Measurements from ENCODE around the gene TAS1R3. TPM values are rescaled to one million over a fixed set of nuclear protein-coding genes. Genes with fewer than 3 reads are reported as not detected.
A peak's percentile ranks its signal among the peaks of the same experiment; 100 is the strongest.

Gene TAS1R3
- total RNA-seq, 1 experiment from 2014 or later: 0.07 TPM

- TF ChIP-seq CTCF (IDR thresholded peaks at IDR 0.05 in 2 of 3, conservative IDR thresholded peaks at IDR 0.05 in 1 of 3; ENCODE audit: borderline replicate concordance in 1 of 3, insufficient read depth in 1 of 3, low read depth in 2 of 3, low read length in 2 of 3): peak; percentile 86 to 97 (median 87)
- no peak for TF ChIP-seq EZH2phosphoT487 (IDR thresholded peaks at IDR 0.05; ENCODE audit: borderline replicate concordance)
- no peak for TF ChIP-seq SP1 (IDR thresholded peaks at IDR 0.05; ENCODE audit: low read depth)
- TF ChIP-seq EGR1 (IDR thresholded peaks at IDR 0.05; ENCODE audit: low read depth): no peak
These were observed 40.9 kb downstream of the TAS1R3 start (continued) for GRCh38 chr1:1371746-1372711.

- intact Hi-C loops (cut with micrococcal nuclease): no loop called here
These were observed 42.2 kb downstream of the TAS1R3 start for GRCh38 chr1:1373051-1373814.

More at GRCh38 chr1:1373051-1373814, 42.2 kb downstream of the TAS1R3 start:
- H3K9me2 ChIP-seq (ENCODE audit: insufficient read depth): no peaks in the 10 kb centered on the region
- ATAC-seq (no peak), DNase-seq (ENCODE audit: low read depth, low spot score) (no peak)
- peaks cover 14 to 33% of the 10 kb centered on the region in 2 experiments for H3K4me1 ChIP-seq (ENCODE audit: control insufficient read depth in 1 of 2, insufficient read depth in 2 of 2, low read length in 2 of 2)
- POLR2A ChIA-PET: no interaction called here
- RAD21 ChIA-PET (ENCODE audit: low non-redundant PET in 1 of 2, low total read pairs in 2 of 2, uncharacterized antibody in 2 of 2, unreplicated experiment in 2 of 2): no interaction called here
- peaks cover 29% of the 10 kb centered on the region for H3K79me2 ChIP-seq (ENCODE audit: insufficient read depth, low read length)
- no peaks in the 10 kb centered on the region for H3K9me3 ChIP-seq (ENCODE audit: control insufficient read depth in 1 of 2, insufficient read depth in 1 of 2, low read depth in 1 of 2, low read length in 2 of 2)
- peak overlapping the region; percentile 27; the same call in 1 of the 2 replicates for H3K27ac ChIP-seq (ENCODE audit: low read depth, low read length)
- BruUV-seq (replicated peaks): no TSS peak
- peaks cover 0 to 11% of the 10 kb centered on the region in 2 experiments; a peak in 1 of 4 replicates for H3K36me3 ChIP-seq (ENCODE audit: control insufficient read depth in 1 of 2, insufficient read depth in 2 of 2, low read length in 2 of 2)
- peak overlapping the region; percentile 96 for H3K9ac ChIP-seq (ENCODE audit: low read length)
- no peaks in the 10 kb centered on the region for H3K27me3 ChIP-seq (ENCODE audit: insufficient read depth, low read length)
- no peak overlapping the region for H2AFZ ChIP-seq (ENCODE audit: low read depth, low read length, poor library complexity, severe bottlenecking)
- H4K20me1 ChIP-seq (ENCODE audit: insufficient read depth): no peaks in the 10 kb centered on the region
- peak overlapping the region; percentile 79 for H3K4me2 ChIP-seq (ENCODE audit: low read length)
- CTCF ChIA-PET: no interaction called here
- H3K4me3 ChIP-seq (replicated peaks in 1 of 2; ENCODE audit: low read depth in 1 of 2, low read length in 2 of 2): peak overlapping the region; percentile 73 to 93
- TF ChIP-seq ATF3 (IDR thresholded peaks at IDR 0.05) (no peak), POLR2AphosphoS5 (IDR thresholded peaks at IDR 0.05; ENCODE audit: low read depth, low read length) (no peak), ELF1 (IDR thresholded peaks at IDR 0.05; ENCODE audit: borderline replicate concordance, low read depth) (no peak), TCF7L2 (IDR thresholded peaks at IDR 0.05; ENCODE audit: borderline replicate concordance, extremely low read depth, insufficient read depth, insufficient read length) (no peak), MAX (IDR thresholded peaks at IDR 0.05) (no peak), POLR2A (IDR thresholded peaks at IDR 0.05; ENCODE audit: borderline replicate concordance, extremely low read depth, insufficient read depth, insufficient read length) (no peak)

All from HCT116 (cell line).